GM23338 (cell line): Measurements from ENCODE around the gene ADAP1.

Source experiments
- CREB1 ChIP-seq: fragments of 250-450 bp; sonication (Bioruptor Pico); IDR thresholded peaks from 2 replicates; pipeline ENCODE4 v1.5.0; 2020; ENCODE audit warnings: low read depth, mild to moderate bottlenecking, moderate library complexity
- EZH2 ChIP-seq: fragments of 200-600 bp; sonication (generic); IDR thresholded peaks from one replicate; pipeline ENCODE4 v1.8.0; 2017; ENCODE audit warnings: antibody characterized with exemption, mild to moderate bottlenecking, low read depth; ENCODE audit not compliant: unreplicated experiment
- EZH2phosphoT487 ChIP-seq: fragments of 200-600 bp; sonication (generic); IDR thresholded peaks from one replicate; pipeline ENCODE4 v1.8.1; 2018; ENCODE audit warnings: antibody characterized with exemption; ENCODE audit not compliant: unreplicated experiment
- JUNB ChIP-seq: IDR thresholded peaks from one replicate; pipeline ENCODE4 v1.6.1; 2016; ENCODE audit warnings: antibody characterized with exemption; ENCODE audit not compliant: unreplicated experiment
- NANOG ChIP-seq: IDR thresholded peaks from 2 replicates; pipeline ENCODE4 v1.6.1; 2016; ENCODE audit warnings: antibody characterized with exemption, borderline replicate concordance
- POLR2AphosphoS5 ChIP-seq: IDR thresholded peaks from 2 replicates; pipeline ENCODE4 v1.6.1; 2016; ENCODE audit warnings: antibody characterized with exemption, low read depth
- ZNF114 ChIP-seq: fragments of 250-450 bp; sonication (Bioruptor Pico); IDR thresholded peaks from 2 replicates; pipeline ENCODE4 v1.5.0; 2020; ENCODE audit warnings: mild to moderate bottlenecking, moderate library complexity
- ZNF331 ChIP-seq: fragments of 250-450 bp; sonication (Bioruptor Pico); IDR thresholded peaks from 2 replicates; pipeline ENCODE4 v1.5.0; 2020; ENCODE audit warnings: low read depth, mild to moderate bottlenecking, moderate library complexity
- TF ChIP-seq, protein P1 (sequence below), 2 experiments: fragments of 200-600 bp in 1 of 2; sonication (generic) in 1 of 2; conservative IDR thresholded peaks; 2 replicates each; pipeline versions ENCODE4 v1.5.1 to v1.6.1; 2016 to 2017; ENCODE audit warnings: antibody characterized with exemption in 2 of 2, low read depth in 2 of 2, mild to moderate bottlenecking in 2 of 2, moderate library complexity in 1 of 2
- TF ChIP-seq, protein P2 (sequence below): IDR thresholded peaks from one replicate; pipeline ENCODE4 v1.6.1; 2018; ENCODE audit warnings: antibody characterized with exemption; ENCODE audit not compliant: unreplicated experiment

DNA sequence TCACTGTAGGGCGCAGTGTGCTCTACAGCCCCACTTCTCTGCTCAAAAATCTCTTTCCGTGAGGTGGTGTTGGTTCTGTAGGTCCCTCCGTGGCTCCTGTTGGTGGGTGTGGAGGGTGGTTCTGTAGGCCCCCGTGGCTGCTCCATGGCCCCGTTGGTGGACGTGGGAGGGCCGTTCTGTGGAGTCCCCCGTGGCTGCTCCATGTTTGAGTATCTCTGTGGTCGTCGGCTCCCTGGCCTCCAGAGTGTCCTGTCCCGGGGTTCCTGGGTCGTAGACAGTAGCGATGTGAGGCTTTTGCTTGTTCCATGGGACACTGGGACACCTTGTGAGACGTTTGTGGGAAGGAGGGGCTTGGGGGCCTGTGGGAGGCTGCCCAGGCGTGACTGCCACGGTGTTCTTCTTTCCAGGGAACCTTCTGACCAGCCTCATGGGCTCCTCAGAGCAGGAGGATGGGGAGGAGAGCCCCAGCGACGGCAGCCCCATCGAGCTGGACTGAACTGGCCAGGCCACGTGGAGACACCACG is 59.5 kb downstream of the ADAP1 start:
- TF ChIP-seq, protein P1, sequence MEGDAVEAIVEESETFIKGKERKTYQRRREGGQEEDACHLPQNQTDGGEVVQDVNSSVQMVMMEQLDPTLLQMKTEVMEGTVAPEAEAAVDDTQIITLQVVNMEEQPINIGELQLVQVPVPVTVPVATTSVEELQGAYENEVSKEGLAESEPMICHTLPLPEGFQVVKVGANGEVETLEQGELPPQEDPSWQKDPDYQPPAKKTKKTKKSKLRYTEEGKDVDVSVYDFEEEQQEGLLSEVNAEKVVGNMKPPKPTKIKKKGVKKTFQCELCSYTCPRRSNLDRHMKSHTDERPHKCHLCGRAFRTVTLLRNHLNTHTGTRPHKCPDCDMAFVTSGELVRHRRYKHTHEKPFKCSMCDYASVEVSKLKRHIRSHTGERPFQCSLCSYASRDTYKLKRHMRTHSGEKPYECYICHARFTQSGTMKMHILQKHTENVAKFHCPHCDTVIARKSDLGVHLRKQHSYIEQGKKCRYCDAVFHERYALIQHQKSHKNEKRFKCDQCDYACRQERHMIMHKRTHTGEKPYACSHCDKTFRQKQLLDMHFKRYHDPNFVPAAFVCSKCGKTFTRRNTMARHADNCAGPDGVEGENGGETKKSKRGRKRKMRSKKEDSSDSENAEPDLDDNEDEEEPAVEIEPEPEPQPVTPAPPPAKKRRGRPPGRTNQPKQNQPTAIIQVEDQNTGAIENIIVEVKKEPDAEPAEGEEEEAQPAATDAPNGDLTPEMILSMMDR (conservative IDR thresholded peaks at IDR 0.05; ENCODE audit: low read depth in 2 of 2): no peak
- TF ChIP-seq EZH2 (no peak), POLR2AphosphoS5 (no peak), JUNB (no peak), EZH2phosphoT487 (no peak), ZNF331 (no peak), CREB1 (no peak), NANOG (no peak), ZNF114 (CRISPR knock-in tag) (no peak)
- TF ChIP-seq, protein P2, sequence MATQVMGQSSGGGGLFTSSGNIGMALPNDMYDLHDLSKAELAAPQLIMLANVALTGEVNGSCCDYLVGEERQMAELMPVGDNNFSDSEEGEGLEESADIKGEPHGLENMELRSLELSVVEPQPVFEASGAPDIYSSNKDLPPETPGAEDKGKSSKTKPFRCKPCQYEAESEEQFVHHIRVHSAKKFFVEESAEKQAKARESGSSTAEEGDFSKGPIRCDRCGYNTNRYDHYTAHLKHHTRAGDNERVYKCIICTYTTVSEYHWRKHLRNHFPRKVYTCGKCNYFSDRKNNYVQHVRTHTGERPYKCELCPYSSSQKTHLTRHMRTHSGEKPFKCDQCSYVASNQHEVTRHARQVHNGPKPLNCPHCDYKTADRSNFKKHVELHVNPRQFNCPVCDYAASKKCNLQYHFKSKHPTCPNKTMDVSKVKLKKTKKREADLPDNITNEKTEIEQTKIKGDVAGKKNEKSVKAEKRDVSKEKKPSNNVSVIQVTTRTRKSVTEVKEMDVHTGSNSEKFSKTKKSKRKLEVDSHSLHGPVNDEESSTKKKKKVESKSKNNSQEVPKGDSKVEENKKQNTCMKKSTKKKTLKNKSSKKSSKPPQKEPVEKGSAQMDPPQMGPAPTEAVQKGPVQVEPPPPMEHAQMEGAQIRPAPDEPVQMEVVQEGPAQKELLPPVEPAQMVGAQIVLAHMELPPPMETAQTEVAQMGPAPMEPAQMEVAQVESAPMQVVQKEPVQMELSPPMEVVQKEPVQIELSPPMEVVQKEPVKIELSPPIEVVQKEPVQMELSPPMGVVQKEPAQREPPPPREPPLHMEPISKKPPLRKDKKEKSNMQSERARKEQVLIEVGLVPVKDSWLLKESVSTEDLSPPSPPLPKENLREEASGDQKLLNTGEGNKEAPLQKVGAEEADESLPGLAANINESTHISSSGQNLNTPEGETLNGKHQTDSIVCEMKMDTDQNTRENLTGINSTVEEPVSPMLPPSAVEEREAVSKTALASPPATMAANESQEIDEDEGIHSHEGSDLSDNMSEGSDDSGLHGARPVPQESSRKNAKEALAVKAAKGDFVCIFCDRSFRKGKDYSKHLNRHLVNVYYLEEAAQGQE: no peak
